Lower leg skin (tissue), 4 donors: Measurements from ENCODE around the gene NHLH1. TPM values are rescaled to one million over a fixed set of nuclear protein-coding genes. Genes with fewer than 3 reads are reported as not detected.

Source experiments
- DNase-seq, 2 donors: peaks; one replicate each; pipeline ENCODE4 v3.0.0-alpha.2; 2019; ENCODE audit warnings: low spot score in 2 of 2
- H3K4me3 ChIP-seq: fragments of 200-600 bp; sonication (generic); 2 replicates; pipeline ENCODE4 v1.5.1; 2017; ENCODE audit warnings: mild to moderate bottlenecking, low read depth; ENCODE audit not compliant: poor library complexity, severe bottlenecking
- CTCF ChIP-seq, 3 donors: fragments of 450-650 bp; IDR thresholded peaks; one replicate each; pipeline ENCODE4 v1.5.1; 2016; ENCODE audit warnings: antibody characterized with exemption in 3 of 3, mild to moderate bottlenecking in 3 of 3, moderate library complexity in 2 of 3
- POLR2A ChIP-seq, 2 donors: fragments of 450-650 bp; IDR thresholded peaks; one replicate each; pipeline ENCODE4 v1.6.1; 2016 to 2017; ENCODE audit warnings: antibody characterized with exemption in 2 of 2, mild to moderate bottlenecking in 1 of 2, moderate library complexity in 1 of 2
- WGBS, 2 donors: methylation state at CpG; one replicate each; pipeline ENCODE4 v1.1.5; 2018; 5-methylcytosine and 5-hydroxymethylcytosine counted together
- intact Hi-C: fragments of 100-400 bp; cut with DNase I; formaldehyde crosslinking; loops from one replicate; pipeline ENCODE4 v1.15.0; 2023; ENCODE audit warnings: low total_unique reads
- total RNA-seq, 4 donors: library from RNA; depleted of rRNA; stranded (reverse); fragments of >200 nt; gene quantifications; one replicate each; pipeline ENCODE4 v1.1.0, GENCODE V29; 2016

NHLH1 gene
- total RNA-seq, 4 donors from 2014 or later, result 0.10 TPM; not detected in 3

- DNase-seq, result peak in 1 of 2 donors; percentile 48
- H3K4me3 ChIP-seq, result no peak overlapping the region
- WGBS, 2 donors, result 37 to 54% methylated on average over 2 of the region's 2 CpGs
- no peak for TF ChIP-seq POLR2A (IDR thresholded peaks at IDR 0.05)
- no peak for TF ChIP-seq CTCF (IDR thresholded peaks at IDR 0.05)
- intact Hi-C loops, result no loop called here
These were observed 38.5 kb downstream of the NHLH1 start for GRCh38 chr1:160405331-160405877.

GRCh38 chr1:160406131-160406968 is 39.5 kb downstream of the NHLH1 start:
- H3K4me3 ChIP-seq, result no peak overlapping the region
- WGBS, 2 donors, result 64 to 69% methylated on average over 15 of the region's 15 CpGs
- no peak for TF ChIP-seq CTCF (IDR thresholded peaks at IDR 0.05)
- TF ChIP-seq POLR2A (IDR thresholded peaks at IDR 0.05), result no peak
- DNase-seq, result peak in 1 of 2 donors; percentile 65
- intact Hi-C loops, result no loop called here

GRCh38 chr1:160407839-160408801 is 41.2 kb downstream of the NHLH1 start:
- no peak for TF ChIP-seq POLR2A (IDR thresholded peaks at IDR 0.05)
- TF ChIP-seq CTCF (IDR thresholded peaks at IDR 0.05), result no peak

GRCh38 chr1:160408864-160409263 is 42.0 kb downstream of the NHLH1 start:
- TF ChIP-seq CTCF (IDR thresholded peaks at IDR 0.05), result no peak
- TF ChIP-seq POLR2A (IDR thresholded peaks at IDR 0.05), result no peak
- H3K4me3 ChIP-seq, result no peak overlapping the region
- intact Hi-C loops, result no loop called here

More at GRCh38 chr1:160407839-160408801, 41.2 kb downstream of the NHLH1 start:
- WGBS, 2 donors, result 53 to 63% methylated on average over 11 to 12 of the region's 12 CpGs
- intact Hi-C loops, result no loop called here
- H3K4me3 ChIP-seq, result no peak overlapping the region
- peak; percentile 53 to 89 for DNase-seq

GRCh38 chr1:160409486-160409885 is 42.6 kb downstream of the NHLH1 start:
- TF ChIP-seq POLR2A (IDR thresholded peaks at IDR 0.05), result no peak
- no peak for TF ChIP-seq CTCF (IDR thresholded peaks at IDR 0.05)
- no peak for DNase-seq
- no peak overlapping the region for H3K4me3 ChIP-seq
- 57 to 64% methylated on average over 5 of the region's 5 CpGs for WGBS, 2 donors
- intact Hi-C loops, result no loop called here

More at GRCh38 chr1:160408864-160409263, 42.0 kb downstream of the NHLH1 start:
- WGBS, 2 donors, result 52 to 64% methylated on average over 4 of the region's 4 CpGs
- DNase-seq, result peak in 1 of 2 donors; percentile 80
